OCI-LY1 (cell line): Measurements from ENCODE around the gene NAV3.

Source experiments
- H2AFZ ChIP-seq: fragments of 200-600 bp; sonication (generic), shearing (Covaris generic); 2 replicates; pipeline ENCODE4 v1.6.0; 2014; ENCODE audit warnings: antibody characterized with exemption, mild to moderate bottlenecking, low read length
- H3F3A ChIP-seq: fragments of 200-600 bp; sonication (generic), shearing (Covaris generic); 2 replicates; pipeline ENCODE4 v1.6.0; 2014; ENCODE audit warnings: mild to moderate bottlenecking, antibody characterized with exemption, low read length, moderate library complexity; ENCODE audit not compliant: insufficient read depth
- H3K27ac ChIP-seq: fragments of 200-600 bp; sonication (generic); 2 replicates; pipeline ENCODE4 v1.5.1; 2014; ENCODE audit warnings: low read length, mixed run types, mild to moderate bottlenecking, low read depth; ENCODE audit not compliant: poor library complexity, severe bottlenecking
- H3K27me3 ChIP-seq: fragments of 200-600 bp; sonication (generic); 2 replicates; pipeline ENCODE4 v1.6.0; 2014; ENCODE audit warnings: antibody characterized with exemption, mild to moderate bottlenecking, low read length, moderate library complexity; ENCODE audit not compliant: insufficient read depth
- H3K36me3 ChIP-seq: fragments of 200-600 bp; sonication (generic); 2 replicates; pipeline ENCODE4 v1.6.1; 2014; ENCODE audit warnings: mild to moderate bottlenecking, antibody characterized with exemption, low read length, moderate library complexity, mixed read lengths; ENCODE audit not compliant: insufficient read depth
- H3K4me1 ChIP-seq: fragments of 200-600 bp; sonication (generic); 2 replicates; pipeline ENCODE4 v1.5.1; 2014; ENCODE audit warnings: mild to moderate bottlenecking, low read length, moderate library complexity; ENCODE audit not compliant: insufficient read depth, severe bottlenecking
- H3K4me2 ChIP-seq: fragments of 200-600 bp; sonication (generic), shearing (Covaris generic); 2 replicates; pipeline ENCODE4 v1.6.1; 2014; ENCODE audit warnings: low read length
- H3K4me3 ChIP-seq: fragments of 200-600 bp; sonication (generic); 2 replicates; pipeline ENCODE4 v1.5.1; 2014; ENCODE audit warnings: low read length, low read depth, mild to moderate bottlenecking, mixed read lengths; ENCODE audit not compliant: poor library complexity, severe bottlenecking
- H3K79me2 ChIP-seq: fragments of 200-600 bp; shearing (Covaris generic); 2 replicates; pipeline ENCODE4 v1.6.1; 2016; ENCODE audit warnings: mixed run types, low read length, mixed read lengths; ENCODE audit not compliant: insufficient read depth
- H3K9ac ChIP-seq: fragments of 200-600 bp; sonication (generic), shearing (Covaris generic); 2 replicates; pipeline ENCODE4 v1.6.1; 2014; ENCODE audit warnings: mild to moderate bottlenecking, low read length, mixed read lengths
- H3K9me2 ChIP-seq: fragments of 200-600 bp; sonication (generic), shearing (Covaris generic); 2 replicates; pipeline ENCODE4 v1.6.1; 2014; ENCODE audit warnings: low read depth, mild to moderate bottlenecking, low read length, mixed read lengths
- H3K9me3 ChIP-seq: fragments of 200-600 bp; shearing (Covaris generic); 2 replicates; pipeline ENCODE4 v1.6.1; 2014; ENCODE audit warnings: low read length, mixed read lengths
- H4K20me1 ChIP-seq: fragments of 200-600 bp; sonication (generic), shearing (Covaris generic); 2 replicates; pipeline ENCODE4 v1.6.0; 2016; ENCODE audit warnings: mild to moderate bottlenecking, low read length; ENCODE audit not compliant: insufficient read depth
- CTCF ChIP-seq: fragments of 200-600 bp; sonication (generic), shearing (Covaris generic); IDR thresholded peaks from 2 replicates; pipeline ENCODE4 v1.5.1; 2017; ENCODE audit warnings: mild to moderate bottlenecking, antibody characterized with exemption, low read length, moderate library complexity, mixed read lengths
- EZH2 ChIP-seq: fragments of 200-600 bp; sonication (generic), shearing (Covaris generic); IDR thresholded peaks from 2 replicates; pipeline ENCODE4 v1.8.0; 2017; ENCODE audit warnings: borderline replicate concordance, mixed run types, mild to moderate bottlenecking, antibody characterized with exemption, low read length, moderate library complexity, mixed read lengths

The NAV3 gene

GRCh38 chr12:77953528-77954205, 123.0 kb downstream of the NAV3 start:
- Histone ChIP-seq H3K27ac (no peak overlapping the region), H3K4me3 (no peak overlapping the region), H3F3A (no peaks in the 10 kb centered on the region), H3K79me2 (no peaks in the 10 kb centered on the region), H3K9ac (no peak overlapping the region), H3K4me1 (no peaks in the 10 kb centered on the region), H3K9me3 (no peaks in the 10 kb centered on the region), H2AFZ (no peak overlapping the region), H3K36me3 (no peaks in the 10 kb centered on the region), H4K20me1 (no peaks in the 10 kb centered on the region), H3K4me2 (no peak overlapping the region), H3K27me3 (no peaks in the 10 kb centered on the region), H3K9me2 (no peaks in the 10 kb centered on the region)
- no peak for TF ChIP-seq EZH2
- no peak for TF ChIP-seq CTCF

- H3K27me3 ChIP-seq: no peaks in the 10 kb centered on the region
- H3K9me3 ChIP-seq: no peaks in the 10 kb centered on the region
- no peaks in the 10 kb centered on the region for H3K4me1 ChIP-seq
- no peak overlapping the region for H3K9ac ChIP-seq
- no peaks in the 10 kb centered on the region for H3K9me2 ChIP-seq
- no peak overlapping the region for H3K4me3 ChIP-seq
- H2AFZ ChIP-seq: no peak overlapping the region
- no peaks in the 10 kb centered on the region for H3K36me3 ChIP-seq
- no peak for TF ChIP-seq EZH2
- TF ChIP-seq CTCF: no peak
- no peaks in the 10 kb centered on the region for H3K79me2 ChIP-seq
- no peak overlapping the region for H3K4me2 ChIP-seq
- no peaks in the 10 kb centered on the region for H4K20me1 ChIP-seq
- H3K27ac ChIP-seq: no peak overlapping the region
- H3F3A ChIP-seq: no peaks in the 10 kb centered on the region
These were observed 123.5 kb downstream of the NAV3 start for GRCh38 chr12:77954206-77954555.

GRCh38 chr12:77957062-77957461, 126.4 kb downstream of the NAV3 start:
- TF ChIP-seq CTCF (no peak), EZH2 (no peak)
- Histone ChIP-seq H3K4me3 (no peak overlapping the region), H3K36me3 (no peaks in the 10 kb centered on the region), H3F3A (no peaks in the 10 kb centered on the region), H3K27me3 (no peaks in the 10 kb centered on the region), H3K27ac (no peak overlapping the region), H3K9me3 (no peaks in the 10 kb centered on the region), H3K79me2 (no peaks in the 10 kb centered on the region), H2AFZ (no peak overlapping the region), H3K4me1 (no peaks in the 10 kb centered on the region), H3K9me2 (no peaks in the 10 kb centered on the region), H3K4me2 (no peak overlapping the region), H3K9ac (no peak overlapping the region), H4K20me1 (no peaks in the 10 kb centered on the region)
